ENCODE measurements around the gene RAPGEF1.

The RAPGEF1 gene

DNA sequence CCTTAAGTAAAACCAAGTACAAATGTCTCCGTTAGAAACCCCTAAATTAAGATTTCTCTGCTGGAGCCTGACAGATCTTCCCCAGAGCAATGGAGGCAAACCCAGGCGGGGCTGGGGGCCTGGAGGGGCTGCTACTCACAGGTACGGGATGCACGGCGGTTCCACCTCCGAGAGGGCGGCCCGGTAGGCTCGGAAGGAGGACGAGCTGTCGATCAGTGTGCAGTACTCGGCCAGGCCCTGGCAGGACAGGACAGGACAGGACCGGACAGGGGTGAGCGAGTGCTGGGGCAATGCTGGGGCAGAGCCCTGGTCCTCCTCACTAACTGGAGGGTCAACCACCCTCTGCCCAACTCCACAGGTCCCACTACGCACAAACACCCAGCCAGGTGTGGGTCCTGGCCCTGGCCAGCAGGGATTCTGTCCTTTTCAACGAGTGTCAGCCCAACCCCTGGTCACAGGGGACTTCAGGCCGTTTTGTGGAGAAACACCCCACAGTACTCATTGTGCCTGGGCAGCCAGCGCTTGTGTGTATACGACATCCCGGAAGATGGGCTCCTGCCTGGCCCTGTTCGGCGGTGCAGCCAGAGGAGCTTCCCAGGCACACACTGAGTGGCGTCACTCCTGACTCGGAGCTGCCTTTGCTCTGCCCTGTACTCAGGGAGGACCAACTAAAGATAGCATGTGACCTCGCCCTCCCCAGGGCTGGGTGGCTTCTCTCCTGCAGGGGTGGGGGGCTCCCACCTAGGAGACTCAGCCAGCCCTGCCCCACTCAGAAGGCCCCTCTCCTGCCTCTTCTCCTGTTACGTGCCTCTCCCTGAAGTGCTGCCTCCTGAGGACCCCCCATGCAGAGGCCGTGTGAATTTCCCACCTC, 157.2 kb downstream of the RAPGEF1 start:
- DNase-seq = no peak

DNA sequence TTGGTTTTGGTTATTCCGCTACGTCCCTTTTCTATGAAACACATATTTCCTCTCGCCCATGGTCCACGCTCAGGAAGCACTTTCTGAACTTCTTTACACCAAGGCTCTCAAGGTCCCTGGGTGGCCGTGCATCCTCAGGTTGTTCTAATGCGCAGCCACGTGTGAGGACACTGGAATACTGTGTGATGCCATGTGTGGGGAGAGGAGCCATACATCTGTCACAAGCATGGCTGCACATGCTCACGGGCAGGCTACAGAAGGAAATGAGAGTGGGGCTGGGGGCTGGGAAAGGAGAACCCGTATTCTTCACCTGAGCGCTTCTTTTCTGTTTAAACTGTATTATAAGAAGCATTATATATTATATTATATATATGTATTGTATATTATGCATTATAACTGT, 157.8 kb downstream of the RAPGEF1 start:
- no peak for DNase-seq

DNA sequence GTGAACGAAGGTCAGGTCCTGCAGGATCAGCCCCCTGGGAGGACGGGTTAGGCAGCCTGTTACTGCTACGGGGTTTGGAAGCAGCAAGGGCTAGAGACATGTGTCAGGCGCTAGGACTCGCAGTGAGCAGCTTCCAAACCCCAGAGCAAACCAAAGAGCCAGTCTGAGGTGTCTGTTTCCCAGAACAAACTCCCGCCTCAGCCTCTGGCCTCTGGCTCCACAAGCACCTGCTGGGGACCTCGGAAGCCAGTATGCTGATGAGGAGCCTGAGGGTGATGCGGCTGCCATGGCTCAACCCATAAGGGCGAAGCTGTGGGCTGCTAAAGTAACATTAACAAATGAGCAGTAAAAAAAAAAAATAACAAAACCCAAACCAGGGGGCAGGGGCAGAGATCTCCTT, 159.5 kb downstream of the RAPGEF1 start:
- no peak for DNase-seq

DNA sequence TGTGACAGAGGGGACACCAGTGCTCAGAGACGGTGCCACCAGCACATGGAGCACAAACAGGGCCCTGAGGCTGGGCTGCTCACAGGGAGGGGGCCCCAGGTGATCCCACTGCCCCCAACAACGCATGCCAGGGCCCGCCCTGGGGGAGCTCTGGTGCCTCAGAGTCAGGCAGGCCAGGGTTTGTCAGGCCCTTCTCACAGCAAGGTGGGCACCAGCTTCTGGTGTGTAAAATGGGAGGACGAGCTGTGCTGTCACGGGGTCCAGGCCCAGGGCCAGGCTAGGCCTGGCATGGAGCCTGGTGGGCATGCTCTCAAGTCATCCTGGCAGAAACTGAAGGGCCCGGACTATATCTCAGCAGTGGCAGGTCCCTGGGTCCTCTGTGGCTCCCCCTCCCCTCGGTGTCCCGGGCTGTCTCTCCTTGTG, 160.1 kb downstream of the RAPGEF1 start:
- no peak for DNase-seq

DNA sequence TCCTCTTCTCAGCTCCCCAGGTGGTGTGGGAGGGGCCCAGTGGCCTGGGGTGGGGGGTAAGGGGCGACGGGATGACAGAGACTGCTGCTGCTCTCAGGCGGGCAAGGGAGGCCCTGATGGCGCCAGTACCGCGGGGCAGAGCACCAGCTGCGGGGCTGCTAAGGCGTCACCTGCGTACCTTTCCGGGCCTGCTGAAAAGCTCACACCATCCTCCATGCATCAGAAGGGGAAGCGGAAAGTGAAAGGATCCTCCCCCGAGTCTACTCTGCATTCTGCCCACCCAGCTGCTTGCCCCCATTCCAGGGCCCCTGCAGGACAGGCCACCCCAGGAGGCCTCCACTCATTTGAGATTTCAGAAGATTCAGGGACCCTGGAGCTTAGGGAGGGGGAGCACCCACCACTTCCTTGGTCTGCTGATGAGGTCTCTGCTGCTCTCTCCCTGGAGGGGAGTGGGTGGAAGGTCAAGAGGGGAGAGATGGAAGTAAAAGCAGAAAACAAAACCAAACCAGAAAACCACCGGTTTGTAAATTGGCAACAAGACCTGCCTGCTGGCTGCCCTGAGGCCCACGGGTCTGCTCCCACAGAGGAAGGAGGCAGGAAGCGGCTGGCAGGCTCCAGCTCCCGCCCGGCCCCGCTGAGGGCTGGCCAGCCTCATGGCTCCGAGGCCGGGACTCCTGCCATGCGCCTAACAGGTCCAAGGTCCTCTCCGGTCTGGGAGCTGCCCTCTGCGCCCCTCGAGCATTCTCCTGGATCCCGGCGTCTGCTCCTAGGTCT, 161.0 kb downstream of the RAPGEF1 start:
- peak; percentile 62 for DNase-seq

DNA sequence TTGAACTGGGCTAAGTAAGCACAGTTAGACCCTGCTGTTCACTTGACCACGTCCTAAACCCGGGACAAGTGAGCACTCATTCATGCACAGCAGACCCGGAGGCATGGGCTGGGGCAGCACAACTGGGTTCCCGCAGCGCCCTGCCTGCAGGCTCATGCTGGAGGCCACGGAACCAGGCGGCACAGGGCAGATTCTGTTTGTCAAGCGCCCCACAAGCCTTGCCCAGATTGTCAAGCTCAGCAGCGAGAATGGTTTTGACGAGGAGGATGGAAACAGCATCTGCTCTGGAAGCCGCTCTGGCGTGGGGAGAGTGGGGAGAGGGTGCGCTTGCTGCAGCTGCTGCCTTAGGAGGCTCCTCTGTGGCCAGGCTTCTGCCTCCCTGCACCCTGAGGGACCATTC, 161.9 kb downstream of the RAPGEF1 start:
- no peak for DNase-seq

DNA sequence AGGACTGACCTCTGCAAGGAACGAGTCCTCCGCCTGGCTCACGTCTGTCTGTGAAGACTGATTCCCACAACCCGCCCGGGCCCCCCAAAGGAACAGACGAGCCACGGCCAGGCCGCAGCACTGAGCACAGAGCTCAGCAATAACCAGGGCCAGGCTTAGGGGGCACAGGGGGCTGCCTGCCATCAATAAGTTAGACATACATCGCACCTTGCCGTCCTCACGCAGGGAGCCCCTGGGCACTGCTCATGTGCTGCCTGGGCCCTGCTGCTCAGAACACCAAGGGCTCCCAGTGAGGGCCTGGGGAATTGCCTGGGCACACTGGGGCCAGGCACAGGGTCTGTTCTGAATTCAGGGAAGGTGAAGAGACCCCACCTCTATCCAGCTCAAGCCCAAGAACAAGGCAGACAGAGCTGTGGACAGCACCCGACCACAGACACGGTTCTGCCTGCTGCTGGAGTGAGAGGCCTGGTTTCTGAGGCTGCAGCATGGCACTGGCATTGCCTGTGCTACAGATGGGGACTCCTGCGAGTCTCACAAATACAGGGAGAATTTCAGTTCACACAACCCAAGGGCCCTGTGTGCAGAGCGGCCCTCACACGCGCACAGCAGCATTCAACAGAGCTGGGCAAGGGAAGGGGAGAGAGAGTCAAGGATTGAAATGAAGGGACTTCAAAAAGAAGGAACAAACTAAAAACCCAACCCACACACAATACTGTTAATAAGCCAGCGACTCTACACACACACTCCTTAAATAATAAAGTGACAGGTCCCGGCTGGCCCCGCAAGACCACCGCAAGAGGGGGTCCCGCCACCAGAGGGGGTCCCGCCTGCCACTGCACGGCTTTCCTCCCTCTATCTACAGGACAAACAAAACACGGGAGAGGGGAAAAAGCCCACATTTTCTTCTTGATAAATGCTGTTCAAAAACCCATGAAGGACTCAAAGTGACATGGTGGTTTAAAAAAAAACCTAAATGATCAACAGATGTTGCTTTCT, 162.6 kb downstream of the RAPGEF1 start:
- no peak for DNase-seq

DNA sequence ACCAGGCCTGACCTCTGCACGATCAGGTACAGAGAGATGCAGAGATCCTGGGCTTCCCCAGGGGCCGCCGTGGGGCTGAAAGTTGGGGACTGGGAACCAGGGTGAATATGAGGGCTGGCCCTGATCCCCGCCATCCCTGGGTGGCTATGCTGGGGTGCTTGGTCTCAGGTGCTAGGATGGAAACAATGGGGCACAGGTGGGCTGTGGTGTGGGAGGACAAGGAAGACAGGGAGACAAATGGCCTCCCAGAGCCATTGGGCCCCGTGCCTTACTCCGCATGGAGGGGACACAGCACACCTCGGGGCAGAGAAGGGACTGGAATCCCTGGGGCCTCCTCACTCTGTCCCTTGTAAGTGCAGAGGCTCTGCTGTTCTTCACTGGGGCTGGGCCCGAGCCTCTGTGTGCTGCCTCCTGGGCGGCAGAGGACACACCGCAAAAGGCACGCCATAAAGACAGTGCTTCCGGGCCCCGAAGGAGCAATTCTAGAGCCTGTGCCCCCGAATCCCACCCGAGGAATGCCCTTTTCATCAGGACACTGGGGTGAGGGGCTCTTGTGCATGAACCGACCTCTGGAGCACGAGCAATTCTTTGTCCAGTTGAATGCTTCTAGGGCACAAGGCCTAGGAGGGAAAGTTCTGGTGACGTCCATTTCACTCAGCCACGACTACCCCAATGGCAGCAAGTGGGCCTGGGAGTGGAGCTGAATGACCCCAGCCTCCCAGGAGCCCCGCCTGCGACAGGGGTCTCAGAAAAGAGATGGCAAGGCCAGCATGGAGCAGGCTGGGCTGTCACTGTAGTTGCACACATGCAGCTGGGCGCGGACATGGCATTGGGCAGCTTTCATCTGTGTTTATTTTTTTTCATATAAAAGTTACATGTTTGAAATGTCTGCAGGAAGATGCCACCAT, 163.7 kb downstream of the RAPGEF1 start:
- no peak for DNase-seq

DNA sequence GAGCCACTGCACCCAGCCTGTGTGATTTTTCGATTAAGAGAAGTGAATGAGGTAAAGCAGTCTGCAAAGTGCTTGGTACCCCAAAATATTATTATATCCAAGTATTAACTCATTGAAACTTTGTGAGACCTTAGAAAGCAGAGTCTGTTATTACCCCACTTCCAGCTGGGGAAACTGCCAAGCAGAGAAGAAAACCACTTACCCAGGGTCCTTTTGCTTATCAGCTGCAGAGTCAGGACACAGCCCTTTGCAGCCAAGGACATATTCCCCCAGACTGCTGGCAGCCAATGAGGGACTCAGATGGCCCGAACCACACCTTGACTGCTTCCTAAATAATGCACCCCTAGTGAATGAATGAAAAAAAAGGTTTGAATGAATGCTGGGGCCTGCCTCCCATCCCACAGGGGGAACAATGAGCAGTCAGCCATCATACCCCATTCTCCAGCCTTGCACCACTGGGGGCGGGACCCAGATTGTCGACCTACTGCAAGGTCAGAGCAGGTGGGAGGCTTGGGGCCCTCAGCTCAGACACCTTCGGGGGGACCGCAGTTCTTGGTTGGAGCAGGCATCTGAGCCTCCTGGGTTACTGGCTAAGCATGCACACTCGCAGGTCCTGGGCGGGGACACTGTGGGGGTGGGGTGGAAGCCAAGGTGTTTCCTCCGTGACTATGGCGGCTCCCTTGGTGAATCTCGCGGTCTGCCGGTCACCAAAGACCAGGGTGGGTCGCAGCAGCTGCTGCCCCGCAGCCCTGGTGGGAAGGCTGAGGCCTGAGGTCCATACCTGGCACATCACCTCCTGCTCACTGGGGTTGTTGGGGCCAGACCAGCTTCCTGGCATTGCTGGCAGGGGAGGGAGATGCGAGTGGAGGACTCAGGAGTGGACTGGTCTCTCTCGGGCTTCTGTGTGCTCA, 164.9 kb downstream of the RAPGEF1 start:
- DNase-seq = no peak

DNA sequence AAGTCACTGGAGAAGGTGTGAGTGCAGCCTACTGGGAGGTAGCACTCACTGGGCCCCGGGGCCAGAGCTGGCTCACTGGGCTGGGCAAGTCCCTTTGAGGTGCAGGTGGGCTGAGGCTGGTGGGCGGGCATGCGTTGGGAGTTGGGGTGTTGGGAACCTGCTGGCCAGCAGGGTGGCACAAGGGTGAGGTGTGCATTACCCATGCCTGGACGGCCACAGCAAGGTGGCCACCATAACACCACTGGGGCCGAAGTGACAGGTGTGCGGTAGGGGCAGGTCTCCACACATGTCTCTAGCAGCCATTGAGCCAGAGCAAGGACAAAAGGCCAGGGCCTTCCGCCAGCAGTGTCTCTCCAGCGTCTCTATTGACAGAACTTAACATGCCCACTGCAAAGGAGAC, 172.0 kb downstream of the RAPGEF1 start:
- no peak for DNase-seq

DNA sequence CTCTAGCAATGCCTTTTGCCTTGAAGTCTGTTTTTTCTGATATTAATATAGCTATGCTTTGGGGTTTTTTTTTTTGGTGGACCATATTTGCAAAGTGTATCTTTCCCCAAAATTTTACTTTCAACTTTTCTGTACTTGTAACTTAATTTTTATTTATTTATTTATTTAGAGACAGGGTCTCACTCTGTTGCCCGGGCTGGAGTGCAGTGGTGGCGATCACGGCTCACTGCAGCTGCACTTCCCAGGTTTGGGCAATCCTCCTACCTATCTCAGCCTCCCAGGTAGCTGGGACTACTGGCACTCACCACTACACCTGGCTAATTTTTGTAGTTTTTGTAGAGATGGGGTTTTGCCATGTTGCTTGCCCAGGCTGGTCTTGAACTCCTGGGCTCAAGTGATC, 173.7 kb downstream of the RAPGEF1 start:
- no peak for DNase-seq

DNA sequence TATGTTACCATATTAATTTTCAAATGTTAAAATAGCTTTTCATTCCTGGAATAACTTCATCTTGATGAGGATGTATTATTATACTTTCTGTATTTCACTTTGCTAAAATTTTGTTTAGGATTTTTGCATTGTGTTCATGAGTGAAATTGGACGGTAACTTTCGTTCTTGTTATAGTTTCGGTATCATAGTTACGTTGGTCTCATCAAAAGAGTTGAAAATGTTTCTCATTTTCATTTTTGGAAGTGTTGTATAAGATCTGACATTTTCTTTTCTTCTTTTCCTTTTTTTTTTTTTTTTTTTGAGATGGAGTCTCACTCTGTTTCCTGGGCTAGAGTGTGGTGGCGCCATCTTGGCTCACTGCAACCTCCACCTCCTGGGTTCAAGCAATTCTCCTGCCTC, 174.5 kb downstream of the RAPGEF1 start:
- no peak for DNase-seq

DNA sequence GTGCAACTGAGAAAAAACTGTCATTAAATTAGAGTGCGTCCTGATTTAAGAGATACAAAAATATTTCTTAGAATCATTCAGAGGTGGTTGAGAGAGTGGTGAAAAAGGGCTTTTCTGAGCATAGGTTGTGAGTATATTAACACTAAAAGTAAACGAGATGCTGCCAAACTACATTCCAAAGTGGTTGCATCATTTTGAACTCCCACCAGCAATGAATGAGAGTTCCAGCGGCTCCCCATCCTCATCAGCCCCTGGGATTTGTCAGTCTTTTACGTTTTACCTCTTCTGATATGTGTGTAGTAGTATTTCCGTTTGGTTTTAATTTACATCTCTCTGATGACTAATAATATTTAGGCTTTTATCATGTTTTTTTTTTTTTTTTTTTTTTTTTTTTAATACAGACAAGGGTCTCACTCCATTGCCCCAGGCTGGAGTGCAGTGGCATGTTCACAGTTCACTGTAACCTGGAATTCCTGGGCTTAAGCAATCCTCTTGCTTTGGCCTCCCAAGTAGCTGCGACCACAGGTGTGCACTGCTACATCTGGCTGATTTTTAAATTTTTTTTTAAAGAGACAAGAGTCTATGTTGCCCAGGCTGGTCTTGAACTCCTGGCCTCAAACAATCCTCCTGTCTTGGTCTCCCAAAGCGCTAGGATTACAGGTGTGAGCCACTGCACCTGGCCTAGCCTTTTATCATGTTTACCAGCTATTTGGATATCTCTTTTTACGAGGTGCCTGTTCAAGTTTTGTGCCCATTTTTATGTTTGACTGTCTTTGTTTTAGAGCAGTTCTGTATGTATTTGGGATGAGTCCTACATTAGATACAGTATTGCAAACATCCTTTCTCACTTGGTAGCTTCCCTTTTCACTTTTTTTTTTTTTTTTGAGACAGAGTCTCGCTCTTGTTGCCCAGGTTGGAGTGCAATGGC, 177.6 kb downstream of the RAPGEF1 start:
- no peak for DNase-seq

DNA sequence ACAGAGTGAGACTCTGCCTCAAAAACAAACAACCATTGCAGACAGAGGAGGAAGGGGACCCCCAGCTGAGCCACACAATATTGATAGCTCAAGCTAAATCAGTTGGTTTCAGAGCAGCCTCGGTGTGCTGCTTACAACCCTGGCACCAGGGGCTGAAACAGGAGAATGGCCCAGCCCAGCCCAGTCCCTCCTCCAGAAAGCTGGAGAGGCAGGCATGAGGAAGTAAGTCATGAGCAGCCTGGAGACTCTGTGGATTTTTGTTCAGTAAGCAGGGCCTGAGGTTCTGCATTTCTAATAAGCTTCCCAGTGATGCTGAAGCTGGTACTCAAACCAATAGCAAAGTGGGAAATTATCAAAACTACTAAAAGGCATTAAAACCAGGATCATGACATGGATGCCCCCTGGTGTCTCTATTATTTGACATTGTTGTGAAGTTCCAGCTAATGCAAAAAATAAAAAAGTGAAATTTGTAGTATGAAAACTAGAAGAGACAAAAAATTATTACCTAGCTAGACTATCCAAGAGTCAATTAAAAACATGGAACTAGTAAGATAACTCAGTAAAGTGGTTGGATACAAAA, 180.4 kb downstream of the RAPGEF1 start:
- no peak for DNase-seq

DNA sequence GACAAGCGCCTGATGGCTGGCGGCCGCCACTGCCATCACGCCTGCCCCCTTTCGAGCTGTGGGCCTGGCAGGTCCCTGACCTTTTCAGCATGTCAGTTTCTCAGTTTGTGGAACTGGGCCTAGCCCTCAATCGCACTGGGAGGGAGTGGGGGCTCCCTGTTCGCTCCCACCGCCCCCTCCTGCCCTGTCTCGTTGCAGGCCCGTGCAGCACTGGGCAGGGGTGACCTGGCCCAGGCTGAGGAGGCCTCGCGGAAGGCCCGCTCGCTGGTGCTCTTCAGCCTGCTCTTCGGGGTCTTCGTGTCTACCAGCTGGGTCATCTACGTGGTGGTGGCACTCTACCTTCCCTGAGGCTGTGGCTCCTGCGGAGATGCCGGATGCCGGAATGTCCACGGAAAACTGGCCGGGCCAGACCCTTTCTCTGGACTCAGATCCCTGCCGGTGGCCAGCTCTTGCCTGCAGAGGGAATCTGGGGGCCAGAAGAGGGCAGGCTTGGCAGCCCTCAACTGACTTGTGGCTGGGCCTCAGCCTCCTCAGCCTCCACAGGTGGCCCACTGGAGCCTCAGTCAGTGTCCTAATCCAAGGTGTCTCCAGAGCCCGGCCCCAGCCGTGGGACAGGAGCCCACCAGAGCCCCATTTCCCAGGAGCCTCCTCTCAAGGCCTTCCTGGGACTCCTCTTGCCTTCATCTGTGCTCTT, 181.9 kb downstream of the RAPGEF1 start:
- no peak for DNase-seq

DNA sequence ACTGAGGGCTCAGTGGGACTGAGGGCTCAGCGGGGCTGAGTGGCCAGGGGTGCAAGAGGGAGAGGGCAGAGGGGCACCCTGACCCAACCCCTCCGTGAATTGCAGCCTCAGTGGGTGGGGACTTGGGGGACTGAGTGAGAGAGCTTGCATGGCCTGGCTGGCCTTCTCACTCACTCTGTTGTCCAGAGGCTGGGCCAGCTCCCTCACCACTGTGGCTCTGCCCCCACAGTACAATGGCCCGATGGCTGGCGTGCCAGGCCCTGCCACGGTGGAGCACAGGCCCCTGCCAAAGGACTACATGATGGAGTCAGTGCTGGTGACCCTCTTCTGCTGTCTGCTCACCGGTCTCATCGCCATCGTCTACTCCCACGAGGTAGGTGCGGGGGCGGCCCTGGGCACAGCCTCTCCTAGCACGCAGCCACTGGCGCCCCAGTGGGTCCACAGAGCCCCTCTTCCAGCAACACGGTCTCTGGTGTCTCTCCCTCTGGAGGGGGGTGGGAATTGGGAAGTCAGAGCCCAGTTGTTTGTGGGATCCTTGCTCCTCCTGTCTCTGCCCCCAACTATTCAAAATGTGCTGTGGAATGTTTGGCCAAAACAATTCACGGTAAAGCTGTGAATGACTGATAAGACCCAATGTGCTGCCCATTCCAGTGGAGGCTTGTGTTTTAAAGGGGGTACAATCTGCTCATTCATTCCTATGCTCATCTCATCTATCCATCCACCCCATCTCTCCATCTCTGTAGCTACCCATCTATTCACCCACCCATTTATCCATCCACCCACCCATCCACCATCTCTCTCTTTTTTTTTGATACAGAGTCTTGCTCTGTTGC, 183.8 kb downstream of the RAPGEF1 start:
- no peak for DNase-seq

DNA sequence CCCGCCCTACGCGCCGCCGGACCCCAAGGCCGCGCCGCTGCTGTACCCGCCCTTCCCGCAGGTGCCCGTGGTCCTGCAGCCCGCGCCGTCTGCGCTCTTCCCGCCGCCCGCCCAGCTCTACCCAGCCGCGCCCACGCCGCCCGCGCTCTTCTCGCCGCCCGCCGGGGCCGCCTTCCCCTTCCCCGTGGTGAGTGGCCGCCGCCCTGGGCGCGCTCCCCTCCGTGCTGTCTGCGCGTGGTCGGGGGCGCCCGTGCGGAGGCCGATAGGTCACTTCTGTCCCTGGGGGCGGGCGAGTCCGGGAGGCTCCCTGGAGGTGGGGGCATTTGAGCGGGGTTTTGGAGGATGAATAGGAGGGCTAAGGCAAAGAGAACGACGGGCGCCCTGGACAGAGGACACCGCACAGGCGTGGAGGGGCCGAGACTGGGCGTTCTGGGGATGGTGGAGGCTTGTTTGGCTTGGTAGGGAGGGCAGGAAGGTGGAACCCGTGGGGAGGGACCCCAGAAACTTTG, 185.0 kb downstream of the RAPGEF1 start:
- DNase-seq = no peak

All from CD4-positive, alpha-beta T cell treated with Interleukin-15 for 1 hour (primary cell).